ENCODE measurements around the gene GLB1L2.

Gene GLB1L2

GRCh38 chr11:134349109-134349801 is 17.5 kb downstream of the GLB1L2 start:
- no peak for DNase-seq (ENCODE audit: low read depth)

DNA sequence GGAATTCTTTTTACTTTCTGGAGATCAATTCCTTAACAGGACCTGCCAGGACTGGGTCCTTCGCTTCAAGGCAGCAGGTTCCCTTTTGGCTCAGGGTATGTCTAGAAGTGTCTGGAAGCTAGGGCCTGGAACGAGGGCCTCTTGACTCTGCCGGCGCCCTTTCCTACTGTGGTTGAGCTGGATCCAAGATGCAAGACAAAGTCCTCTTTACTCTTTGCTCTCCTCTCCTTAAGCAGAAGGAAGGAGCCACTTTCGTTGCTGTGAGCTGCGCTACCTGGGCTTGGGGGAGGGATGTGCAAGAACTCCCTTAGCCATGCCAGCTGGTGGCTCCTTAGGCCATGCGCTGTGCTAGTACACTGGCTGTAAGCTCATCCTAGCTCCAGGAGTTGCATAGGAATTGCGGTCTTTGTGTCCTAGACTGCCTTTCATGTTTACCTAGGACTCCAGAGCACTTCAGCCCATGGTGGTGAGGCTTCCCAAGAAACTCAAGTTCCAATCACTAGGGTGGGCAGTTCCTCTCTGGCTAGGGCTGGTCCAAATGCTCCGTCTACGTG is 18.1 kb downstream of the GLB1L2 start:
- DNase-seq (ENCODE audit: low read depth) = no peak

DNA sequence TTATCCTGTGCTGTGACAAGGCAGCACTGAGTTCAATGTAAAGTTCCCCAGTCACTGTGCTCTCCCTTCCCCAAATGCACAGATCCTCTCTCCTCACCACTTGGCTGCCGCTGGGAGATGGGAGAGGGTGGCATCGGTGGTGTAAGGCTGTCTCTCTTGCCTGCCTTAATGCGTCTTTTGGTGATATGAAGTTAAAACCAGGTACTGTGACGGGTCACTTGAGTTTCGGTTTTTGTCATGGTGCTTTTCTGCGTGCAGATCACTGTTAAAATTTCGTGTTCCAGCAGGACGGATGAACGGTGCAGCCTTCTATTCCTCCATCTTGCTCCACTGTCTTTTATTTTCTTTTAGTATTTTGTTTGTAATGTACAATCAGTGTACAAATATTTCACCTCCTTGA is 18.6 kb downstream of the GLB1L2 start:
- no peak for DNase-seq (ENCODE audit: low read depth)

- no peak for DNase-seq (ENCODE audit: low read depth)
Observed at GRCh38 chr11:134352111-134352510, 20.3 kb downstream of the GLB1L2 start.

DNA sequence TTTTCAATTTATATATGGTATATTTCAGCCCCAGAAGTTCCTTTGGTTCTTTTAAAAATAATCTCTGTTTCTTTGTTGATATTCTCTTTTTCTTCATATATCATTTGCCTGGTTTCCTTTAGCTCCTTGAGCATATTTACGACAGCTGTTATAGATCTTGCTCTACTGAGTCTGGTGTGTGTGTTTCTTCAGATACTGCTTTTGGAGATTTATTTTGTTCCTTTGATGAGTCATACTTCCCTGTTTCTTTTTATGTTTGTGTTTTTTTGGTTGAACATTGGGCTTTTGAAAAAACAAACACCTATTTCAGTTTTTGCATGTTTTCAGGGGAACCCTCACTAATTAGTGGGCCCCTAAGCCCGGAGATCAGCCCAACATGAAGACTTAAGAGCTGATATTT is 23.3 kb downstream of the GLB1L2 start:
- DNase-seq (ENCODE audit: low read depth) = no peak

DNA sequence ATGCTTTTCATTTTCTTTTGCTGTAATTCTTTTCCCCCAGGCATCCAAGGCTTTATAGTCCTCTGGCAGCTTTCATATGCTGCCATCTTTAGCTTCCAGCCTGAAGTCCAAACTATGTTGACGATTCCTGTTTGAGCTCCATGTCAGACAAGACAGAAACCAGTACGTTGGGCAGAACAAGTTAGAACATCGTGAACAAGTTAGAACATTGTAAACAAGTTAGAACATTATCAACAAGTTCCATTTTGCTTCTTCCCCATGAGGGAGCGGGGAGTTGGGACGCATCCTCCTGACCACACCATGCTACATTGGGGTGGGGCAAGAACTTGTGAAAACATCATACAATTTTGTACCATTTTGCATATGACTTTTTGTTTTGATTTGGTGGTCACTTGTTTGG is 23.9 kb downstream of the GLB1L2 start:
- no peak for DNase-seq (ENCODE audit: low read depth)

- DNase-seq (ENCODE audit: low read depth) = no peak
Observed at GRCh38 chr11:134356656-134357544, 25.1 kb downstream of the GLB1L2 start.

DNA sequence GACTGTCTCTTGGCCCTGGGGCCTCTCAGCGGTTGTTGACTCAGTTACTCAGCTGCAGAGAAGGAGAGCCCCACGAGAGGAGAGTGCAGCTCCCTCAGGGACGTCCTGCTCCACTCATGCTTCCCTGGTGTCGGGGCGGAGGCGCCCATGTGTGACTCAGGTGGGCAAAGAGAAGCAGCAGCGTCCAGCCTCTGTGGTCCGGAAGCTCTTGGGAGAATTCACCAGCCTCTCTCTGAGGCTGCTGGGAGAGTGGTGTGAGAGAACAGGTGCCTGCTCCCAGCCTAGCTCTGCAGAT is 25.7 kb downstream of the GLB1L2 start:
- no peak for DNase-seq (ENCODE audit: low read depth)

GRCh38 chr11:134358165-134358855 is 26.5 kb downstream of the GLB1L2 start:
- DNase-seq (ENCODE audit: low read depth) = no peak

DNA sequence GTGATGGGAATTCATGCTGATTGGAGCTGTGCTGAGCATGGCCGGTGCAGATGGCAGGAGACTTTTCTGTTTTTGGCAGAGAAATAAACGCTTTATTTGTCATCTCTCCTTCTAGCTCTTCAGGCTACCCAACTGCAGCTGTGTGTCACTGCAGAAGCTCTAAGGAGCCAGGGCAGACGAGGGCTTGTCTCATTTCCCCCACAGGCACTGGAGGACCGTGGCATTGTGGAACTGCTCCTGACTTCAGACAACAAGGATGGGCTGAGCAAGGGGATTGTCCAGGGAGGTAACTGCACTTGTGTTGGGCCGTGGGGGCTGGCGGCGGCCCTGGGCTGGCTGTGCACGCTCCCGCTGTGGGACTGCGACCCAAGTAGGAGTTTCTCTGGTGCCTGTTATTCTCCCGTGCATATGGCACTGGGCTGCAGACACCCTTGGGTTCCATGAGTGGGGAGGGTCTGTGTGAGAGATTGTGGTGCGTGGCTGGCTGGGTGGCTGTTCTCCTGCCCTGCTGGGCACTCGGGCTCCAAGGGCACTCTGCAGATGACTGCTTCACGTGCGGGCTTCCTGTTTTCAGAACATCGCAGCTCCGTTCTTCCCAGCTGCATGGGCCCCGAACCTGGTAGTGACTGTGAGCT is 27.2 kb downstream of the GLB1L2 start:
- DNase-seq (ENCODE audit: low read depth) = no peak

DNA sequence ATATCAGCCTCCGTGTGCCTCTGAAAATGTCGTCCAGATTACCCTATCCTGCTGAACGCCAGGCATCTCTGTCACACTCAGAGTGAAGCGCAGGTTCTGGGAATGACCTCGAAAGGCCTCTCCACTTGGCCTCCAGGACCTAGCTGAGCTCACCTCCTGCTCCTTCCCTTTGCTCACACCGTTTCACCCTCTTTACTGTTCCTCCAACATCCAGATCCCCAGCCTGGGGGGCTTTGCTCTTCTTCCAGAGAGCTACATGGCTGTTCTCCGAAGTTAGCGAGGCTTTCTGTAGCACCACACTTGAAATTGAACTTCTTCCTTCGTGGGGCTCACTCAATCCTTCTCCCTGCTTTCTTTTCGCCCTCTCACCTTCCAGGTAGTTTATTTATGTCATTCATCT is 27.9 kb downstream of the GLB1L2 start:
- DNase-seq (ENCODE audit: low read depth) = no peak

GRCh38 chr11:134360050-134360835 is 28.5 kb downstream of the GLB1L2 start:
- DNase-seq (ENCODE audit: low read depth) = peak; percentile 8

- DNase-seq (ENCODE audit: low read depth) = no peak
Observed at GRCh38 chr11:134361661-134362060, 29.9 kb downstream of the GLB1L2 start.

DNA sequence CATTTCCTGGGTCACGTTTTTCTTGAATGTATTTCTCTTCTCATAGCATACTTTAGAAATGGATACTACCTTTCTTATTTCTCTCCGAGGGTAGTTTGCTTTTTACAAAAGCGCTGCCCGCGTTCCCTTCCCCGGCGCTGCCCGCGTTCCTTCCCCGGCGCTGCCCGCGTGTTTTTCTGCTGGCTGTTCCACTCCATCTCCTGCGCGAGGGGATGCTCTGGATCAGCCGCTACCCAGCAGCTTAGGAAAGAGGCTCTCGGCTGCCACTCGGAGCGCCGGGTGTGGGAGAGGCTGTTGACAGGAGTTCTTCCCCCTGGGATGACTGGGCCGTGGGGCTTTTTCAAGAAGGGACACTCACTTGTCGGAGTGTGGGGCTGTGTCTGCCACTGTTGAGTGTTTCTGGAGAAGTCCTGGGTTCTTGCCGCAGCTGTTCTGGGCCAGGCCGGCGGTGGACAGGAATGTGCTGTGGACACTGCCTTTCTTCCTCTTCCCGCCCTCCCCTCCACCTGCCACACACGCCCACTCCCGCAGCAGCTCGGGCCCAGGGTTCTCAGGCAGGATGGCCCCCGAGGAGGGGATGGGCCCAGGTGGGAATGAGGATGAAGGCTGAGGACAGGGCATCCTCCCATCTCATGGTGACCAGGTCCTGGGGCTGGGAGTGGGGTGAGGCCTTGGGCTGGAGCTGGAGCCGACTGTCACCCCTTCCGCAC is 30.6 kb downstream of the GLB1L2 start:
- DNase-seq (ENCODE audit: low read depth) = no peak

- DNase-seq (ENCODE audit: low read depth) = no peak
Observed at GRCh38 chr11:134363161-134363560, 31.4 kb downstream of the GLB1L2 start.

GRCh38 chr11:134363592-134363991 is 31.8 kb downstream of the GLB1L2 start:
- no peak for DNase-seq (ENCODE audit: low read depth)

DNA sequence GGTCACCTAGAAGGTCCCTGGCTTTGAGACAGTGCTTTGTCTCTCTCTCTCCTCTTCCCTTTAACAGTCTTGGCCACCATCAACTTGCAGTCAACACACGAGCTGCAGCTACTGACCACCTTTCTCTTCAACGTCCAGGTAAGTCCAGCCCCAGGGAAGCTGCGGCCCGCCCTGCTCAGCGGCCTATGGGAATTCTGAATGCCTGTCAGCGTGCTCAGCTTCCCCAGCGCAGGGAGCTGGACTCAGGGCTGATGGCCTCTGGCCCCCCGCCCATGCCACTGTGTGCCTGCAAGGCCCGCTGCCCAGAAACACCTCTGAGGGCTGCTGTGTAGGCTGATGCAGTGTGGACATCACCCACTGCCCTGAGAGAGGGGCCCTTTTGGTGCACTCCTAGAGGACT is 32.5 kb downstream of the GLB1L2 start:
- DNase-seq (ENCODE audit: low read depth) = no peak

- no peak for DNase-seq (ENCODE audit: low read depth)
Observed at GRCh38 chr11:134365011-134365925, 33.5 kb downstream of the GLB1L2 start.

DNA sequence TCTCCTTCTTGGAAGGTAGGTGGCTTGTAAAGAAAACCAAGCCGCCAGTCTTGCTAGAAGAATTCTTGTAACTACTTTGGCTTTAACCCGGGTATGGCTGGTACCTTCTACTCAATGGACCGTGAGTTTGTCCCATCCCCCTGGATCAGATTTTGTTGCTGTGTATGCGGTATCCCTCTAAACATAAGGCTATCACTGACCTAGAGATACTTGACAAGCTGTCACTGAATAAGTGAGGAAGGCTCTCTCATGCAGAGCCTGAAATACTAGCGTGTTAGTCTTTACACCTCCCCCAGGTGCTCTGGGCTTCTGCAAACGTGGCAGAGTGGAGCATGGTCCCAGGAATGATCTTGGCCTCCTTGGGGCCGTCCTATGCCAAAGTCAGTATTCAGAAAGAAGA is 34.5 kb downstream of the GLB1L2 start:
- DNase-seq (ENCODE audit: low read depth) = no peak

- no peak for DNase-seq (ENCODE audit: low read depth)
Observed at GRCh38 chr11:134367781-134368180, 36.0 kb downstream of the GLB1L2 start.
